ENCODE data around the gene SUN1.

GRCh38 chr7:877312-878232 lies 45.3 kb downstream of the SUN1 start:
- TF ChIP-seq, protein P1, sequence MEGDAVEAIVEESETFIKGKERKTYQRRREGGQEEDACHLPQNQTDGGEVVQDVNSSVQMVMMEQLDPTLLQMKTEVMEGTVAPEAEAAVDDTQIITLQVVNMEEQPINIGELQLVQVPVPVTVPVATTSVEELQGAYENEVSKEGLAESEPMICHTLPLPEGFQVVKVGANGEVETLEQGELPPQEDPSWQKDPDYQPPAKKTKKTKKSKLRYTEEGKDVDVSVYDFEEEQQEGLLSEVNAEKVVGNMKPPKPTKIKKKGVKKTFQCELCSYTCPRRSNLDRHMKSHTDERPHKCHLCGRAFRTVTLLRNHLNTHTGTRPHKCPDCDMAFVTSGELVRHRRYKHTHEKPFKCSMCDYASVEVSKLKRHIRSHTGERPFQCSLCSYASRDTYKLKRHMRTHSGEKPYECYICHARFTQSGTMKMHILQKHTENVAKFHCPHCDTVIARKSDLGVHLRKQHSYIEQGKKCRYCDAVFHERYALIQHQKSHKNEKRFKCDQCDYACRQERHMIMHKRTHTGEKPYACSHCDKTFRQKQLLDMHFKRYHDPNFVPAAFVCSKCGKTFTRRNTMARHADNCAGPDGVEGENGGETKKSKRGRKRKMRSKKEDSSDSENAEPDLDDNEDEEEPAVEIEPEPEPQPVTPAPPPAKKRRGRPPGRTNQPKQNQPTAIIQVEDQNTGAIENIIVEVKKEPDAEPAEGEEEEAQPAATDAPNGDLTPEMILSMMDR (IDR thresholded peaks at IDR 0.05), result no peak
- TF ChIP-seq EZH2 (IDR thresholded peaks at IDR 0.05; ENCODE audit: borderline replicate concordance, insufficient read depth, low read depth, low read length, poor library complexity, severe bottlenecking), result no peak
